Ammon's horn (tissue), 1 donor: ENCODE data around the gene BEND7.
"Not testable (repeated sequence)": the region's sequence is repeated elsewhere in the genome, so short reads cannot be mapped to it uniquely, and the experiment has no call there.

Experiments used
- DNase-seq: peaks from one replicate; pipeline ENCODE4 v3.0.0-alpha.2; 2016; ENCODE audit warnings: low spot score

The BEND7 gene, protein sequence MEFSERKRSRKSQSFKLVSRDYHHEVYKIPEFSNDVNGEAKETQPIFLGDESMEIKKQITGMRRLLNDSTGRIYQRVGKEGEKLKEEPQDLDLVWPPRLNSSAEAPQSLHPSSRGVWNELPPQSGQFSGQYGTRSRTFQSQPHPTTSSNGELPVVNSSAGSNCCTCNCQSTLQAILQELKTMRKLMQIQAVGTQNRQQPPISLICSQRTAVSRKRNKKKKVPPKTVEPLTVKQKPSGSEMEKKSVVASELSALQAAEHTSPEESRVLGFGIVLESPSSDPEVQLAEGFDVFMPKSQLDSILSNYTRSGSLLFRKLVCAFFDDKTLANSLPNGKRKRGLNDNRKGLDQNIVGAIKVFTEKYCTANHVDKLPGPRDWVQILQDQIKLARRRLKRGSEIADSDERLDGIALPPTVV

DNA sequence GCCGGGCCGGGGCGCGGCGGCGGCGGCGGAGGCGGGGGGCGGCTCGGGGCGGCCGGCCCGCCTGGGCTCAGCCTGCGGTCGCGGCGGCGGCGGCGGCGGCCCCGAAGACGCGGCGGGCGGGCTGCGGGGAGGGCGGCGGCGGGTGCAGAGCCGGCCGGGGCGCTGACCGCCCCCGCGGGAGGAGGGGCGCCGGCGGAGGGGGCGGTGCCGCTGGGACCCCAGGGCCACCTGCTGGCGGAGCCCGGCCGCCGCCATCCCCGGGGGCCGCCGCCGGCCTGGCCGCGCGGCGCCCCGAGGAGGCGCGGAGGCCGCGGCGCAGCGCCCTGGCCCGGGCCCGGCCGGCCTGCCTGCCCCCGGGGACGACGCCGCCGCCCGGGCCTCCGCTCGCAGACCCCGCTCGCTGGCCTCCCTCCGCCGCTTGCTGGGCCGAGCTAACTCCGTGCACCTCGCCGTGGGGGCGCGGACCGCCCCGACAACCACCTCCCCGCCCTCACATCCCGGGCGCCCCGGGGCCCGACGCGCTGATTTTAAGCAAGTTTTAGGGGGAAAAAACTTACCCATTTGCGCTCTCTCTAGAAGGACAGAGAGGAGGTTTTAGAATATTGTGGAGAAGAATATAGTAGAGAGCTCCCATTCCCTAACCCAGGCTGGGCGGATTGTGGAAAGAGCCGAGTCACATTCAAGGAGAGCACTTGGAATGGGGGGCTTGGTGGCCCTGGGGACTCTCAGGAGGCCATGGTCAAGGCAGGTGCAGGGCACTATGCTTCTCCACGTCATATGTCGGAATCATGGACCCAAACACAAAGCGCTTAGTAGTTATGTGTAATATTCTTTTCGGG lies at the start of gene BEND7:
TSS of gene BEND7 (minus strand) at position 140 of the 839 bp plus-strand sequence. CDS start 481 bp downstream, outside the sequence.
- DNase-seq = no peak

- DNase-seq = no peak
These were observed 45.1 kb upstream of the BEND7 start for GRCh38 chr10:13573960-13574359.

DNA sequence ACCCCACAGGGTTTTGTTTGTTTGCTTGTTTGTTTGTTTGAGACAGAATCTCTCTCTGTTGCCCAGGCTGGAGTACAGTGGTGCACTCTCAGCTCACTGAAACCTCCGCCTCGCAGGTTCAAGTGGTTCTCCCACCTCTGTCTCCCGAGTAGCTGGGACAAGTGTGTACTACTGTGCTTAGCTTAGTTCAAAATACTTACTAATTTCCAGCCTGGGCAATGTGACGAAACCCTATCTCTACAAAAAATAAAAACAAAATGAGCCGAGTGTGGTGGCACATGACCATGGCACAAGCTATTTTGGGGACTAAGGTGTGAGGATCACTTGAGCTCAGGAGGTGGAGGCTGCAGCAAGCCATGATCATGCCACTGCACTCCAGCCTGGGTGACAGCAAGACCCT lies 42.7 kb upstream of the BEND7 start:
- no peak for DNase-seq

DNA sequence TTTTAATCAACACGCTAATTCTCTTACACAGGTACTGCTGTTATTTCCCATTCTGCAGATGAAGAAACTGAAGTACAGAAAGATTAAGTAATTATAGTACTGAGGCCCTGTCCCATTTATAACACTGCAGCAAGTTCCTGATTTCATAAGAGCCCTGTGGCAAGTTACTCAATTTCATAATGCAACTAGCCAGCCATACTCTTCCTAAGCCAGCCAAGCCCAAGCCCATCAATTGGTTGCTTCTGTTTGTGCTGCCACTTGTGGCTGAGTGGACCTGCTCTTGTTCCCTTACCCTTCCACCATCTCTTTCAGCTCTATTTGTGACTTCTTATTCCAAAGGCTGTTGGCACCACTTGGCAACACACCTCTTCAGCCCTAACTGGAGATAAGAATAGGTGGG lies 38.2 kb upstream of the BEND7 start:
- DNase-seq = no peak

DNA sequence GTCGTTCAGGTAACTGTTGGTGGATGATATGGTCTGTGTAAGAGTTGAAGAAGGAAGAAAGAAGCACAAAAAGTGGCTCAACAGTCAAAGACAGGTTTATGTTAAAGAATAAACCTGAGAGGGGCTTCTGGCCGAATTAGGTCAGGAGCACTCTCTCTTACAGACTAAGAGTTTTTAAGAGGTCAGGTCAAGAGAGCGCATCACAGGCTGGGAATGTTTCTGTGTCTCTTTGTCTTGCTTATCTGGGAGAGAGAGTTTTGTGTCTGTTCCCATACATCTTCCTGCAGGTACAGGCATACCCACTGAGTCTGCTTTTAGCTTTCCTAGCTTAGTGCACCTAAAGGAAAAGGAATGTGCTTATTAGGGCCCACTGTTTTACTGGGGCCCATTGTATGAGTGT lies 35.8 kb upstream of the BEND7 start:
- no peak for DNase-seq

GRCh38 chr10:13563481-13564445 lies 34.9 kb upstream of the BEND7 start:
- no peak for DNase-seq

DNA sequence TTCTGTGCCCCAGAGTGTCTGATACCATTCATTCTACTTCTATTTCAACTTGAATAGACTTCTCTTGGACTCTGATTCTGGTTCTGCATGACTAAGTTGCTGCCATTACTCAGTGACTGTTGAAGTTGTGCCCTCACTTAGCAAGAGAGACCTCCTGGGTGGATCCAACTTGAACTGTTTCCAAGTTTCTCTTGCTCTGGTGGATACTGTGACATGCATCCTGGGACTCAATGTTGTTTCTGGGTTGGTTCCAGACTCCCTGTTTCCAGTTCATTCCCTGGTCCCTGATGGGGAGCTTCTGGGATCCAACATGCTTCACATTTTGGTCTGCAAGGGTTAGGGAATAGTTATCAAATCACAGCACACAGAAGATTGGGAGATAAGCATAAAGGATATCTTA lies 31.8 kb upstream of the BEND7 start:
- DNase-seq = no peak

DNA sequence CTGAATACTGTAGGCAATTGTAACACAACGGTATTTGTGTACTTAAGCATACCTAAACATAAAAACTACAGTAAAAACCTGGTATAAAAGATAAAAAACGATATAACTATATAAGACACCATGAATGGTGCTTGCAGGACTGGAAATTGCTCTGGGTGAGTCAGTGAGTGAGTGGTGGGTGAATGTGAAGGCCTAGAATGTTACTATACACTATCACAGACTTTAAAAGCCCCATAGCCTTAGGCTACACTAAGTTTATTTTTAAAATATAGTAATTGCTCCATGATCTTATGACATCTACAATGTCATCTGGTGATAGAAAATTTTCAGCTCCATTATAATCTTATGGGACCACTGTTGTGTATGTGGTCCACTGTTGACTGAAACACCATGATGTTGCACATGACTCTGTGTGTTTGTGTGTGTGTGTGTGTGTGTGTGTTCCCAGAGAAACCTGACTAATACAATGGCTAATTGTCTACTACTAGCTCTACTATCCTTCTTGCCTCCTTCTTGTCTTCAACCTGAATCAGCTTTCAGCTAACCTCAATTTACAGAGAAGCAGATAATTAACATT lies 30.4 kb upstream of the BEND7 start:
- no peak for DNase-seq

GRCh38 chr10:13555884-13556510 lies 27.2 kb upstream of the BEND7 start:
- no peak for DNase-seq

DNA sequence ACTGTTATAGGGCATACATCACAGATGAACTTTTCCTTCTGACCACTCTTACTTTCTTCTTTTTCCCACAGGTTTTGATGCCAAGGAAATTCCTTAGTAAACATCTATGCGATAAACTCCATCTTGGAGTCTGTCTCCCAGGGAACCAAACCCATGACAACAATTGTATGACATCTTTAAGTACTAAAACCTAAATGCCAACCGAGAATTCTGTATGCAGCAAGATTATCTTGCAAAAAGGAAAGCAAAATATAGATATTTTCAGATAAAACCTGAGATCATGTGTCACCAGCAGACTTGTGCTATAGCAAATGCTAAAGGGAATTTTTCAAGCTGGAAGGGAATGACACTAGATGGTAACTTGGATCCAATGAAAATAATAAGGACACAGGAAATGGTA lies 22.0 kb upstream of the BEND7 start:
- no peak for DNase-seq

DNA sequence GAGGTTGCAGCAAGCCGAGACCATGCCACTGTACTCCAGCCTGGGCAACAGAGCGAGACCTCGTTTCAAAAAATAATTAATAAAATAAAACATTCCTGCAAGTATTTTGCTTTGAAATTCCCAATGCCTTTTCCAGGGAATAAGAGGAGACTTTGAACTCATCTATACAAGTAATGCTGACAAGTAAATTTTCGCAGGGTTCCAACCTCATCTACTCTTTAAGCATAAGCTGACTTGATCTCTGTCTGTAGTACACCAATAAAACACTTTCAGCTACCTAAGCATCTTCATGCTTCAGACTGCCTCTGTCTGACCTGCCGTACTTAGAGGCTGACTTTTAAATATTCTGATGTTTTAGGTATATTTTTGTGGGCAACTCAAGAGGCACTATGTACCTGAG lies 13.7 kb upstream of the BEND7 start:
- no peak for DNase-seq

GRCh38 chr10:13537985-13538384 lies 9.2 kb upstream of the BEND7 start:
- DNase-seq = not testable (repeated sequence)

DNA sequence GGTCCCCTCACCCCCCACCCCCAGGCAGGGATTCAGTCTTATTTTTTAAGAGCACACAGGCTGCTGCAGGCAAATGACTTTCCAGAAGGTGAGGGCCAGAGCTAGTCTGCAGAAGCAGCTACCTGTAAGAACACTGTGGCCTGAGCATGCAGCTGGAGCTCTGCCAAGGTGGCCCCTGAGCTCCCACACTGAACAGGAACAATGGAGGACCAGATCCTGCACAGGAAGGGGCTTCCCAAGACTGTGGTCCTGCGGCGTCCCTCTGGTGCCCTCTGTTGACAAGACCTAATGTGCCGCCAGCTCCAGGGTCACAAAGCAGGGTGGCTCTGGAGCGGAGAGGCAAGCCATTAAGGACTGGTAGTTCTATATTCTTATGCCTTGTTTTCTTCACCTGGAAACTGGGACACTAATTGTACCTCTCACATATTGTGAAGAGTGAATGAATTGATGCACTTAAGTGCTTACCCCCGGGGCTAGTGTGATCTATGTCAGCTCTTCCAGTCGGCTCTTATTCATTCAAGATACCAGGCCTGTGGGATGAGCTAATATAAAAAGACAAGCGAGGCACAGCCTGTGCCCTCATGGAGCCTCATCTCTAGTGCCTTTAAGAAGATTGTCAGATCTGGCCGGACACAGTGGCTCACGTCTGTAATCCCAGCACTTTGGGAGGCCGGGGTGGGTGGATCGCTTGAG lies 8.0 kb upstream of the BEND7 start:
- DNase-seq = peak; percentile 29

GRCh38 chr10:13535346-13535745 lies 6.5 kb upstream of the BEND7 start:
- DNase-seq = no peak

- no peak for DNase-seq
These were observed 830 bp upstream of the BEND7 start for GRCh38 chr10:13529714-13529973.

DNA sequence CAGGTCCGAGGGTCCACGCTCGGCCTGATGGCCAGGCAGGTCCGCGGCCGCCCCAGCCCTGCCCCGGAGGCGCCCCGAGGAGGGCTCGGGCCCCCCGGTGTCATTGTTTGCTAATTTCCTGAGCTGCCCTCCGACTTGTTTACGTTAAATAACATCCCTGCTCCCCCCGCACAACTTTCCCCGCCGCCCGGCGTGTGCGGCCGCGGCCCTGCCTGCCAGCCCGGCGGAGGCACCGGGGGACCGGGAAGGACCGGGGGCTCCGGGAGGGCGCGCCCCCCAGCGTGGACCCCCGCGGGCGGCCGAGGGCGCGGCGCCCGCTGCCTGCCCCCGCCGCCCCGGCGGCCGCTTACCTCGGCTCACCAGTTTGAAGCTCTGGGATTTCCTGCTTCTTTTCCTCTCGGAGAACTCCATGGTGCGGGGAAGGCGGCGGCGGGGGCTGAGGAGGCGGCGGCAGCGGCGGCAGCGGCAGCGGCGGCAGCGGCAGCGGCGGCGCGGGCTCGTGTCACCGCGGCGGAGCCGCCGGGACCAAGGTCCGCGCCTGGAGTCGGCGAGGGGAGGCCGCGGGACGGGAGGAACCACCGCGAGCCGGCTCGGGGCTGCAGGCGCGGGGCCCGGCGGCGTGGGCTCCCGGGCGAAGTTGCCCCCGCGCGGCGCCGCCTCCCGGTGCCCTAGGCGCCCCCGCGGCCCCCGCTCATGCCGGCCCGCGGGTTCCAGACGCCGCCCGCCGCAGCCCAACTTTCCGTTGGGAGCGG lies 515 bp downstream of the BEND7 start:
- no peak for DNase-seq

- no peak for DNase-seq
These were observed 1.0 kb downstream of the BEND7 start for GRCh38 chr10:13527864-13528122.

GRCh38 chr10:13526948-13527863 lies 1.6 kb downstream of the BEND7 start:
- DNase-seq = no peak

DNA sequence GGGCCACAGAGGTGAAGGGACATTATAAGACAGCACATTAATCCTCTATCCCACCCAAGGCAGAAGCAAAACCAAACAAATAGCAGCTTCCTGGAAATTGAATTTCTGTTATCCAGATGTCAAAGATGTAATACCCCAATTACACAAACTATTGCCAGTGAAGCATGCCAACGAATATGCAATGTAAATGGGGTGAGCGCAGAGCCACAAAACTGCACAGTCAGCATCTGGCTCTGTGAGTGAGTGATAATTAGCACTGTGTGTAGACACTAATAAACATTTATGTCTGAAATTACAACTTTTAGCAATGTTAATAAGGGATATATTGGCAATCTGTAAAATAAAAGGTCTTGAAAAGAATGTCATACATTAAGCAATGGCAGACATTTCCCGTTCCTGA lies 3.2 kb downstream of the BEND7 start:
- no peak for DNase-seq
